Caco-2 (cell line): ENCODE measurements around the gene P2RY2. TPM values are rescaled to one million over a fixed set of nuclear protein-coding genes. Genes with fewer than 3 reads are reported as not detected.

ENCODE experiments used
- BruUV-seq: library from RNA; stranded (reverse); fragments of 400-500 nt; replicated peaks from 2 replicates; lab custom pipeline; 2021; lab: Mats Ljungman, UMichigan
- CTCF ChIA-PET: fragments of 300-600 bp; sonication (Branson Sonifier 250); formaldehyde crosslinking; loops from one replicate; lab custom pipeline; 2022; ENCODE audit warnings: antibody characterized with exemption; lab: Charles Lee
- POLR2A ChIA-PET: fragments of 300-600 bp; sonication (Branson Sonifier 250); formaldehyde crosslinking; loops from one replicate; lab custom pipeline; 2022; ENCODE audit warnings: antibody characterized with exemption; lab: Charles Lee
- DNase-seq, 2 experiments: peaks; one replicate each; pipeline versions ENCODE4 v3.0.0 to v3.0.0-alpha.2; 2020 to 2022
- H3K27me3 ChIP-seq: replicated peaks from 2 replicates; pipeline ENCODE4 v1.6.0; 2011; ENCODE audit warnings: low read length; ENCODE audit not compliant: control insufficient read depth, insufficient read depth
- H3K36me3 ChIP-seq: 2 replicates; pipeline ENCODE4 v1.5.1; 2011; ENCODE audit warnings: low read length; ENCODE audit not compliant: control insufficient read depth, insufficient read depth
- H3K4me1 ChIP-seq: fragments of 250-450 bp; sonication (Bioruptor Pico); 2 replicates; pipeline ENCODE4 v1.5.1; 2020; ENCODE audit warnings: mild to moderate bottlenecking
- H3K4me3 ChIP-seq: 2 replicates; pipeline ENCODE4 v1.5.1; 2011; ENCODE audit warnings: low read depth, mild to moderate bottlenecking, control low read depth, low read length
- H3K9me3 ChIP-seq: fragments of 250-450 bp; sonication (Bioruptor Pico); 2 replicates; pipeline ENCODE4 v1.5.1; 2020; ENCODE audit warnings: mild to moderate bottlenecking, moderate library complexity
- H3K27ac Mint-ChIP-seq: one replicate; pipeline ENCODE4 v1.8.0; 2022; ENCODE audit warnings: mixed read lengths; ENCODE audit not compliant: unreplicated experiment
- H3K27me3 Mint-ChIP-seq: one replicate; pipeline ENCODE4 v1.8.0; 2022; ENCODE audit warnings: mixed read lengths; ENCODE audit not compliant: insufficient read depth, unreplicated experiment
- H3K36me3 Mint-ChIP-seq: one replicate; pipeline ENCODE4 v1.8.0; 2022; ENCODE audit warnings: mild to moderate bottlenecking, mixed read lengths; ENCODE audit not compliant: insufficient read depth, unreplicated experiment
- H3K4me1 Mint-ChIP-seq: one replicate; pipeline ENCODE4 v1.8.0; 2022; ENCODE audit warnings: low read depth, mixed read lengths; ENCODE audit not compliant: unreplicated experiment
- H3K4me3 Mint-ChIP-seq: one replicate; pipeline ENCODE4 v1.8.0; 2022; ENCODE audit warnings: mild to moderate bottlenecking, moderate library complexity, mixed read lengths; ENCODE audit not compliant: unreplicated experiment
- H3K9me3 Mint-ChIP-seq: one replicate; pipeline ENCODE4 v1.8.0; 2022; ENCODE audit warnings: mixed read lengths; ENCODE audit not compliant: unreplicated experiment
- intact Hi-C: fragments of 100-400 bp; cut with micrococcal nuclease; formaldehyde crosslinking; loops from one replicate; pipeline ENCODE4 v1.10.0; 2022; ENCODE audit not compliant: unreplicated experiment
- total RNA-seq: library from RNA; stranded (reverse); gene quantifications from 2 replicates; pipeline ENCODE4 v1.2.3, GENCODE V29; 2022
- TF ChIP-seq, protein P1 (sequence below), 2 experiments: fragments of 200-600 bp in 1 of 2; IDR thresholded peaks; 1 replicate in 1 of 2; 2 replicates in 1 of 2; pipeline versions ENCODE4 v1.5.1 to v1.8.0; 2011 to 2022; ENCODE audit warnings: antibody characterized with exemption in 1 of 2, control low read depth in 1 of 2, inconsistent platforms in 1 of 2, low read depth in 1 of 2, low read length in 1 of 2, mild to moderate bottlenecking in 1 of 2, moderate library complexity in 1 of 2; ENCODE audit not compliant: insufficient read depth in 1 of 2, severe bottlenecking in 1 of 2, unreplicated experiment in 1 of 2

P2RY2 gene
- total RNA-seq, 1 experiment from 2014 or later, result 10.4 TPM

DNA sequence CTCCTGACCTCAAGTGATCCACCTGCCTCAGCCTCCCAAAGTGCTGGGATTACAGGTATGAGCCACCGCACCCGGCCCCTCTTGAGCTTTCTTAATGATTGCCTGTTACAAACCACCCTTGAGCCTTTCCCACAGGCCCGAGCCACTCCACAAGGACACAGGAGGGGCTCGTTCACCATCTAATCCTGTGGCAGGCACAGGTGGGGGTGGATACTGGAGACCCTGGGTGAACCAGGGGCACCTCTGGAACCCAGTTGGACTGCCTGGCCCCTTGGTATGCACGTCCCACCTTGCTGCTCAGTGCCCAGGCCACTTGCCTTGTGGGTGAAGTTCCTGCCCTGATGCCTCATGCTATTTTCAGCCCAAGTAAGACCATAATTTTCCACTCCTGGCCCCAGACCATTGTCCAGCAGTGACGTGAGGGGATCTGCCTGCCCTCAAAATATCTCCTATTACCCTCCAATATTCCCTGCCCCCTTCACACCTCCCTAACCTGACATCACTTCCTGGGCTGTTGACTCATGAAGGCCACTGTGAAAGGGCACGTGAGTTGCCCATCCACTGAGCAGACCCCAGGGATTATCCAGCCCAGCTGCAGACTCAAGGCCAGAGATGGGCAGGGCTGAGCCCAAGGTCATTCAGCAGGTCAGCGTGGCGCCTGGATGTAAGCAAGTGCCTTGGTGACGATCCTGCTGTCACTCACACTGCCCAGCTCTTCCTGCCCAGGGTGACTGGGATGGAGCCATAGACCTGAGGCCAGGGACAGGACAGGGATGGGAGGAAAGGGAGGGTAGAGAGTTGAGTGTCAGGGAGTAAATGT lies 19.6 kb downstream of the P2RY2 start:
- POLR2A ChIA-PET, result no interaction called here
- intact Hi-C loops, result loop anchor here (1.0 kb wide), 3 partner anchors 9 to 406 kb away; no protein-coding TSS in a partner anchor
- Histone ChIP-seq H3K4me3 (no peak overlapping the region), H3K27me3 (no peaks in the 10 kb centered on the region), H3K9me3 (no peaks in the 10 kb centered on the region), H3K36me3 (no peaks in the 10 kb centered on the region), H3K4me1 (peaks cover 9% of the 10 kb centered on the region; the same call in 1 of the 2 replicates)
- TF ChIP-seq, protein P1, sequence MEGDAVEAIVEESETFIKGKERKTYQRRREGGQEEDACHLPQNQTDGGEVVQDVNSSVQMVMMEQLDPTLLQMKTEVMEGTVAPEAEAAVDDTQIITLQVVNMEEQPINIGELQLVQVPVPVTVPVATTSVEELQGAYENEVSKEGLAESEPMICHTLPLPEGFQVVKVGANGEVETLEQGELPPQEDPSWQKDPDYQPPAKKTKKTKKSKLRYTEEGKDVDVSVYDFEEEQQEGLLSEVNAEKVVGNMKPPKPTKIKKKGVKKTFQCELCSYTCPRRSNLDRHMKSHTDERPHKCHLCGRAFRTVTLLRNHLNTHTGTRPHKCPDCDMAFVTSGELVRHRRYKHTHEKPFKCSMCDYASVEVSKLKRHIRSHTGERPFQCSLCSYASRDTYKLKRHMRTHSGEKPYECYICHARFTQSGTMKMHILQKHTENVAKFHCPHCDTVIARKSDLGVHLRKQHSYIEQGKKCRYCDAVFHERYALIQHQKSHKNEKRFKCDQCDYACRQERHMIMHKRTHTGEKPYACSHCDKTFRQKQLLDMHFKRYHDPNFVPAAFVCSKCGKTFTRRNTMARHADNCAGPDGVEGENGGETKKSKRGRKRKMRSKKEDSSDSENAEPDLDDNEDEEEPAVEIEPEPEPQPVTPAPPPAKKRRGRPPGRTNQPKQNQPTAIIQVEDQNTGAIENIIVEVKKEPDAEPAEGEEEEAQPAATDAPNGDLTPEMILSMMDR (IDR thresholded peaks at IDR 0.05; ENCODE audit: insufficient read depth in 1 of 2, low read depth in 1 of 2, low read length in 1 of 2, severe bottlenecking in 1 of 2, unreplicated experiment in 1 of 2), result no peak
- no peak overlapping the region for H3K27ac Mint-ChIP-seq
- DNase-seq, result peak in 1 of 2 experiments; percentile 36
- no TSS peak for BruUV-seq
- H3K4me3 Mint-ChIP-seq, result no peak overlapping the region
- H3K9me3 Mint-ChIP-seq, result no peaks in the 10 kb centered on the region
- H3K27me3 Mint-ChIP-seq, result no peaks in the 10 kb centered on the region
- H3K4me1 Mint-ChIP-seq, result peaks cover 7% of the 10 kb centered on the region
- CTCF ChIA-PET, result interaction anchor here (0.7 to 2.7 kb wide), 22 partner anchors 7 to 388 kb away, joined by 3 to 41 read pairs (median 6); partner anchors contain the start of genes P2RY2 and P2RY6
- peaks cover 11% of the 10 kb centered on the region for H3K36me3 Mint-ChIP-seq

- no TSS peak for BruUV-seq
- Mint-ChIP-seq H3K9me3 (no peaks in the 10 kb centered on the region), H3K27me3 (no peaks in the 10 kb centered on the region), H3K4me1 (peaks cover 7% of the 10 kb centered on the region), H3K27ac (no peak overlapping the region), H3K4me3 (no peak overlapping the region), H3K36me3 (peaks cover 11% of the 10 kb centered on the region)
- H3K4me1 ChIP-seq, result peaks cover 16% of the 10 kb centered on the region; the same call in 1 of the 2 replicates
- CTCF ChIA-PET, result interaction anchor here (0.5 kb wide), 1 partner anchor 304 kb away, joined by 3 read pairs; no protein-coding TSS in a partner anchor
- H3K9me3 ChIP-seq, result no peaks in the 10 kb centered on the region
- H3K36me3 ChIP-seq, result no peaks in the 10 kb centered on the region
- intact Hi-C loops, result no loop called here
- no peak overlapping the region for H3K4me3 ChIP-seq
- TF ChIP-seq, protein P1 (IDR thresholded peaks at IDR 0.05; ENCODE audit: insufficient read depth in 1 of 2, low read depth in 1 of 2, low read length in 1 of 2, severe bottlenecking in 1 of 2, unreplicated experiment in 1 of 2), result no peak
- POLR2A ChIA-PET, result no interaction called here
- peak in 1 of 2 experiments; percentile 33 for DNase-seq
- H3K27me3 ChIP-seq, result no peaks in the 10 kb centered on the region
These were observed 21.0 kb downstream of the P2RY2 start for GRCh38 chr11:73239111-73239521.

DNA sequence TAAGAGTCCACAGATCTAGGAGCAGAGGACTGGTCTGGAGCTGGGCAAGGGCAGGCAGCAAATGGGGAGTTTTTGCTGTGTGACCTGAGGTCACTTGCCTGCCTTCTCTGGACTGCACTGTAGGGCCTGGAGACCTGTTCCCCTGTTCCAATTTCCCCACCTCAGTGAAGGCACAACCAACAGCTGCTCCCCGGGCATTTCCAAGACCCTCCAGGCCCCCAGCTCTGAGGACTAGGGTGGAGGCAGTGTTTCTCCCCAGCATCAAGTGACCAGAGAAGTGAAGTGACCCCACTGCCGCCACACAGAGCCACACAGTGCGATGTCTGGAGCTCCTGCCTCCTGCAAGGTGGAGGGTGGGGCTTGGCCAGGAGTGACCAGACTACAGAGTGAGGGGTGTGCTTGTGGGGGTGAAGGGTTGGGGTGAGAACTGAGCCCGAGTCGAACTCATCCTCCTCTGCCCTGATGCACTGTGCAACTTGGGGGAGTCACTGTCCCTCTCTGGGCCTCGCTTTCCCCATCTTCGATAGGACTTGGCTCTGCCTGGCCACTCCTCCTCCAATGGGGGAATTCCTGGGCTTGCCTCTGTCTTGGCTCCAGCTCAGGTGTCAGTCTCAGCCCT lies 21.6 kb downstream of the P2RY2 start:
- no peaks in the 10 kb centered on the region for H3K9me3 Mint-ChIP-seq
- peaks cover 11% of the 10 kb centered on the region for H3K36me3 Mint-ChIP-seq
- DNase-seq, result peak in 1 of 2 experiments; percentile 32
- no peaks in the 10 kb centered on the region for H3K27me3 Mint-ChIP-seq
- POLR2A ChIA-PET, result no interaction called here
- peaks cover 16% of the 10 kb centered on the region; the same call in 1 of the 2 replicates for H3K4me1 ChIP-seq
- CTCF ChIA-PET, result interaction anchor here (0.5 to 0.7 kb wide), 2 partner anchors 13 to 304 kb away, joined by 3 read pairs; no protein-coding TSS in a partner anchor
- no TSS peak for BruUV-seq
- TF ChIP-seq, protein P1 (IDR thresholded peaks at IDR 0.05; ENCODE audit: insufficient read depth in 1 of 2, low read depth in 1 of 2, low read length in 1 of 2, severe bottlenecking in 1 of 2, unreplicated experiment in 1 of 2), result no peak
- no peak overlapping the region for H3K4me3 Mint-ChIP-seq
- H3K36me3 ChIP-seq, result no peaks in the 10 kb centered on the region
- H3K4me3 ChIP-seq, result no peak overlapping the region
- no peak overlapping the region for H3K27ac Mint-ChIP-seq
- intact Hi-C loops, result no loop called here
- no peaks in the 10 kb centered on the region for H3K27me3 ChIP-seq
- peaks cover 10% of the 10 kb centered on the region for H3K4me1 Mint-ChIP-seq
- no peaks in the 10 kb centered on the region for H3K9me3 ChIP-seq
